HL-60 (cell line): ENCODE measurements around the gene TOGARAM2.

Experiments
- GABPA ChIP-seq: IDR thresholded peaks from 2 replicates; pipeline ENCODE4 v1.6.1; 2012; ENCODE audit warnings: low read depth
- POLR2AphosphoS5 ChIP-seq: IDR thresholded peaks from 2 replicates; pipeline ENCODE4 v1.6.1; 2012; ENCODE audit warnings: low read depth
- SPI1 ChIP-seq: IDR thresholded peaks from 2 replicates; pipeline ENCODE4 v1.6.1; 2012; ENCODE audit warnings: low read depth, mild to moderate bottlenecking, borderline replicate concordance
- TF ChIP-seq, protein P1 (sequence below): IDR thresholded peaks from one replicate; pipeline ENCODE4 v1.5.1; 2011; ENCODE audit warnings: low read length, control low read depth, inconsistent platforms; ENCODE audit not compliant: insufficient read depth
- TF ChIP-seq, protein P2 (sequence below): IDR thresholded peaks from 2 replicates; pipeline ENCODE4 v1.6.1; 2012; ENCODE audit warnings: low read depth; ENCODE audit not compliant: insufficient replicate concordance

- TF ChIP-seq, protein P1, sequence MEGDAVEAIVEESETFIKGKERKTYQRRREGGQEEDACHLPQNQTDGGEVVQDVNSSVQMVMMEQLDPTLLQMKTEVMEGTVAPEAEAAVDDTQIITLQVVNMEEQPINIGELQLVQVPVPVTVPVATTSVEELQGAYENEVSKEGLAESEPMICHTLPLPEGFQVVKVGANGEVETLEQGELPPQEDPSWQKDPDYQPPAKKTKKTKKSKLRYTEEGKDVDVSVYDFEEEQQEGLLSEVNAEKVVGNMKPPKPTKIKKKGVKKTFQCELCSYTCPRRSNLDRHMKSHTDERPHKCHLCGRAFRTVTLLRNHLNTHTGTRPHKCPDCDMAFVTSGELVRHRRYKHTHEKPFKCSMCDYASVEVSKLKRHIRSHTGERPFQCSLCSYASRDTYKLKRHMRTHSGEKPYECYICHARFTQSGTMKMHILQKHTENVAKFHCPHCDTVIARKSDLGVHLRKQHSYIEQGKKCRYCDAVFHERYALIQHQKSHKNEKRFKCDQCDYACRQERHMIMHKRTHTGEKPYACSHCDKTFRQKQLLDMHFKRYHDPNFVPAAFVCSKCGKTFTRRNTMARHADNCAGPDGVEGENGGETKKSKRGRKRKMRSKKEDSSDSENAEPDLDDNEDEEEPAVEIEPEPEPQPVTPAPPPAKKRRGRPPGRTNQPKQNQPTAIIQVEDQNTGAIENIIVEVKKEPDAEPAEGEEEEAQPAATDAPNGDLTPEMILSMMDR, result no peak
- TF ChIP-seq, protein P2, sequence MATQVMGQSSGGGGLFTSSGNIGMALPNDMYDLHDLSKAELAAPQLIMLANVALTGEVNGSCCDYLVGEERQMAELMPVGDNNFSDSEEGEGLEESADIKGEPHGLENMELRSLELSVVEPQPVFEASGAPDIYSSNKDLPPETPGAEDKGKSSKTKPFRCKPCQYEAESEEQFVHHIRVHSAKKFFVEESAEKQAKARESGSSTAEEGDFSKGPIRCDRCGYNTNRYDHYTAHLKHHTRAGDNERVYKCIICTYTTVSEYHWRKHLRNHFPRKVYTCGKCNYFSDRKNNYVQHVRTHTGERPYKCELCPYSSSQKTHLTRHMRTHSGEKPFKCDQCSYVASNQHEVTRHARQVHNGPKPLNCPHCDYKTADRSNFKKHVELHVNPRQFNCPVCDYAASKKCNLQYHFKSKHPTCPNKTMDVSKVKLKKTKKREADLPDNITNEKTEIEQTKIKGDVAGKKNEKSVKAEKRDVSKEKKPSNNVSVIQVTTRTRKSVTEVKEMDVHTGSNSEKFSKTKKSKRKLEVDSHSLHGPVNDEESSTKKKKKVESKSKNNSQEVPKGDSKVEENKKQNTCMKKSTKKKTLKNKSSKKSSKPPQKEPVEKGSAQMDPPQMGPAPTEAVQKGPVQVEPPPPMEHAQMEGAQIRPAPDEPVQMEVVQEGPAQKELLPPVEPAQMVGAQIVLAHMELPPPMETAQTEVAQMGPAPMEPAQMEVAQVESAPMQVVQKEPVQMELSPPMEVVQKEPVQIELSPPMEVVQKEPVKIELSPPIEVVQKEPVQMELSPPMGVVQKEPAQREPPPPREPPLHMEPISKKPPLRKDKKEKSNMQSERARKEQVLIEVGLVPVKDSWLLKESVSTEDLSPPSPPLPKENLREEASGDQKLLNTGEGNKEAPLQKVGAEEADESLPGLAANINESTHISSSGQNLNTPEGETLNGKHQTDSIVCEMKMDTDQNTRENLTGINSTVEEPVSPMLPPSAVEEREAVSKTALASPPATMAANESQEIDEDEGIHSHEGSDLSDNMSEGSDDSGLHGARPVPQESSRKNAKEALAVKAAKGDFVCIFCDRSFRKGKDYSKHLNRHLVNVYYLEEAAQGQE, result no peak
- TF ChIP-seq GABPA (no peak), POLR2AphosphoS5 (no peak), SPI1 (no peak)
Measured at GRCh38 chr2:29064346-29064715, 83.2 kb downstream of the TOGARAM2 start.
